Fibroblast of lung (primary cell): Measurements from ENCODE around the gene U2AF1L4. TPM values are rescaled to one million over a fixed set of nuclear protein-coding genes. Genes with fewer than 3 reads are reported as not detected.
A peak's percentile ranks its signal among the peaks of the same experiment; 100 is the strongest.

ENCODE experiments used
- DNase-seq, 2 donors: peaks; one replicate each; pipeline versions ENCODE4 v3.0.0 to v3.0.0-alpha.2; 2010; ENCODE audit warnings: low read depth in 2 of 2
- H2AFZ ChIP-seq: 2 replicates; pipeline ENCODE4 v1.5.1; 2012; ENCODE audit warnings: low read length, control low read depth, inconsistent platforms
- H3K27ac ChIP-seq: 2 replicates; pipeline ENCODE4 v1.5.1; 2011; ENCODE audit warnings: low read length, control low read depth; ENCODE audit not compliant: insufficient read depth
- H3K27me3 ChIP-seq: 2 replicates; pipeline ENCODE4 v1.5.1; 2011; ENCODE audit warnings: mild to moderate bottlenecking, low read length; ENCODE audit not compliant: control insufficient read depth, insufficient read depth
- H3K36me3 ChIP-seq: 2 replicates; pipeline ENCODE4 v1.5.1; 2011; ENCODE audit warnings: low read length; ENCODE audit not compliant: control insufficient read depth, insufficient read depth
- H3K4me1 ChIP-seq: 2 replicates; pipeline ENCODE4 v1.5.1; 2011; ENCODE audit warnings: low read length; ENCODE audit not compliant: control insufficient read depth, insufficient read depth; ENCODE audit errors: extremely low read depth
- H3K4me2 ChIP-seq: 2 replicates; pipeline ENCODE4 v1.5.1; 2011; ENCODE audit warnings: low read length, control low read depth; ENCODE audit not compliant: insufficient read depth; ENCODE audit errors: extremely low read depth
- H3K4me3 ChIP-seq, 4 experiments: fragments of 200-600 bp in 1 of 4; sonication (generic) in 1 of 4; replicated peaks in 1 of 4; 2 replicates each; pipeline ENCODE4 v1.5.1; 2011 to 2016; ENCODE audit warnings: low read length in 4 of 4, low read depth in 3 of 4, mild to moderate bottlenecking in 3 of 4, control low read depth in 2 of 4, inconsistent platforms in 1 of 4, mixed read lengths in 1 of 4; ENCODE audit not compliant: insufficient read depth in 1 of 4; ENCODE audit errors: control extremely low read depth in 1 of 4
- H3K79me2 ChIP-seq: 2 replicates; pipeline ENCODE4 v1.5.1; 2012; ENCODE audit warnings: mild to moderate bottlenecking, low read length, inconsistent platforms; ENCODE audit not compliant: control insufficient read depth, insufficient read depth
- H3K9ac ChIP-seq: 2 replicates; pipeline ENCODE4 v1.5.1; 2011; ENCODE audit warnings: mild to moderate bottlenecking, low read length, control low read depth; ENCODE audit not compliant: insufficient read depth
- H3K9me3 ChIP-seq: 2 replicates; pipeline ENCODE4 v1.5.1; 2012; ENCODE audit warnings: low read depth, low read length; ENCODE audit not compliant: control insufficient read depth, insufficient read depth
- H4K20me1 ChIP-seq: 2 replicates; pipeline ENCODE4 v1.5.1; 2011; ENCODE audit warnings: low read length; ENCODE audit not compliant: control insufficient read depth, insufficient read depth; ENCODE audit errors: extremely low read depth
- EZH2 ChIP-seq: IDR thresholded peaks from 2 replicates; pipeline ENCODE4 v1.5.1; 2012; ENCODE audit warnings: low read length, control low read depth, mild to moderate bottlenecking; ENCODE audit errors: missing control alignments
- polyA plus RNA-seq, 2 donors: library from polyadenylated mRNA; depleted of rRNA in 1 of 2; stranded (reverse) in 1 of 2; unstranded in 1 of 2; fragments of >200 nt; gene quantifications; 2 replicates each; pipeline ENCODE4 v1.2.1, GENCODE V29; 2011 to 2012; ENCODE audit warnings: missing spikeins in 1 of 2
- total RNA-seq: library from RNA; depleted of rRNA; stranded (reverse); fragments of >200 nt; gene quantifications from 2 replicates; pipeline ENCODE4 v1.2.1, GENCODE V29; 2014
- TF ChIP-seq, protein P1 (sequence below), 2 donors: IDR thresholded peaks in 1 of 2; conservative IDR thresholded peaks in 1 of 2; 1 replicate in 1 of 2; 2 replicates in 1 of 2; pipeline ENCODE4 v1.5.1; 2011 to 2012; ENCODE audit warnings: low read length in 2 of 2, control low read depth in 1 of 2, inconsistent platforms in 1 of 2, low read depth in 1 of 2, mild to moderate bottlenecking in 1 of 2

Gene U2AF1L4
- total and polyA plus RNA-seq, 2 donors (not counting 1 experiment from before 2014, with no cell fraction given), result 9.1 to 11.9 TPM

DNA sequence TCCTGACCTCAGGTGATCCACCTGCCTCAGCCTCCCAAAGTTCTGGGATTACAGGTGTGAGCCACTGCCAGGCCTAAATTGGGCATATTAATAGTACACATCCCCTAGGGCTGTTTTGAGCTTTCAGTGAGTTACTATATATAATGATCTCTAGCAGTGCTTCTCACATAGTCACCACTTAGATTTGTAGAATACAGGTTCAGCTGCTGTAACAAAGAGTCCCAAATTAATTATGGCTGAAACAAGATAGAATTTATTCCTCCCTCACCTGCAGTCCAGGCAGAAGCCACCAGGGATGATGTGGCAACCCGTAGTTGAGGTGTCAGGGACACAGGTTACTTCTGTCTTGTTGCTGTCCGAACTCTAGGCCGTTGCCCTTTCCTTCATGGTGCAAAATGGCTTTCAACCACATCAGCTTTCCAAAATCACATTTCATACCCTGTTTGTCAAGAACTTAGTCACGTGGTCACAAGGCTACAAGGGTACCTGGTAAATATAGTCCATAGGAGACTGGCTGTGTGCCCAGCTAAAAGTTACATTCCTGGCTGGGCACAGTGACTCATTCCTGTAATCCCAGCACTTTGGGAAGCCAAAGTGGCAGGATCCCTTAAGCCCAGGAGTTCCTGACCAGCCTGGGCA lies 15.6 kb upstream of the U2AF1L4 start:
- DNase-seq, result no peak
- no peak overlapping the region for H3K4me2 ChIP-seq

GRCh38 chr19:35759697-35760096 lies 14.5 kb upstream of the U2AF1L4 start:
- Histone ChIP-seq H3K9ac (no peak overlapping the region), H3K27me3 (no peaks in the 10 kb centered on the region), H3K4me2 (no peak overlapping the region), H3K9me3 (no peaks in the 10 kb centered on the region), H3K4me1 (peaks cover 17% of the 10 kb centered on the region), H3K36me3 (peaks cover 17% of the 10 kb centered on the region), H3K27ac (peak overlapping the region; percentile 8), H3K4me3 (peak overlapping the region in 1 of 4 experiments; percentile 98), H2AFZ (no peak overlapping the region), H3K79me2 (peaks cover 23% of the 10 kb centered on the region), H4K20me1 (no peaks in the 10 kb centered on the region)
- TF ChIP-seq EZH2, result no peak
- TF ChIP-seq, protein P1, sequence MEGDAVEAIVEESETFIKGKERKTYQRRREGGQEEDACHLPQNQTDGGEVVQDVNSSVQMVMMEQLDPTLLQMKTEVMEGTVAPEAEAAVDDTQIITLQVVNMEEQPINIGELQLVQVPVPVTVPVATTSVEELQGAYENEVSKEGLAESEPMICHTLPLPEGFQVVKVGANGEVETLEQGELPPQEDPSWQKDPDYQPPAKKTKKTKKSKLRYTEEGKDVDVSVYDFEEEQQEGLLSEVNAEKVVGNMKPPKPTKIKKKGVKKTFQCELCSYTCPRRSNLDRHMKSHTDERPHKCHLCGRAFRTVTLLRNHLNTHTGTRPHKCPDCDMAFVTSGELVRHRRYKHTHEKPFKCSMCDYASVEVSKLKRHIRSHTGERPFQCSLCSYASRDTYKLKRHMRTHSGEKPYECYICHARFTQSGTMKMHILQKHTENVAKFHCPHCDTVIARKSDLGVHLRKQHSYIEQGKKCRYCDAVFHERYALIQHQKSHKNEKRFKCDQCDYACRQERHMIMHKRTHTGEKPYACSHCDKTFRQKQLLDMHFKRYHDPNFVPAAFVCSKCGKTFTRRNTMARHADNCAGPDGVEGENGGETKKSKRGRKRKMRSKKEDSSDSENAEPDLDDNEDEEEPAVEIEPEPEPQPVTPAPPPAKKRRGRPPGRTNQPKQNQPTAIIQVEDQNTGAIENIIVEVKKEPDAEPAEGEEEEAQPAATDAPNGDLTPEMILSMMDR (conservative IDR thresholded peaks at IDR 0.05 in 1 of 2, IDR thresholded peaks at IDR 0.05 in 1 of 2; ENCODE audit: low read depth in 1 of 2, low read length in 2 of 2), result no peak
- DNase-seq, result no peak

More for the DNA sequence above, 15.6 kb upstream of the U2AF1L4 start:
- Histone ChIP-seq H3K9me3 (no peaks in the 10 kb centered on the region), H3K4me3 (no peak overlapping the region), H3K36me3 (peaks cover 21% of the 10 kb centered on the region), H4K20me1 (no peaks in the 10 kb centered on the region), H3K9ac (no peak overlapping the region), H3K27me3 (no peaks in the 10 kb centered on the region), H2AFZ (no peak overlapping the region), H3K27ac (no peak overlapping the region), H3K79me2 (peaks cover 22% of the 10 kb centered on the region), H3K4me1 (peaks cover 12% of the 10 kb centered on the region)
- no peak for TF ChIP-seq EZH2
- TF ChIP-seq, protein P1 (conservative IDR thresholded peaks at IDR 0.05 in 1 of 2, IDR thresholded peaks at IDR 0.05 in 1 of 2; ENCODE audit: low read depth in 1 of 2, low read length in 2 of 2), result no peak

- H3K4me1 ChIP-seq, result peaks cover 17% of the 10 kb centered on the region
- peaks cover 23% of the 10 kb centered on the region for H3K36me3 ChIP-seq
- no peaks in the 10 kb centered on the region for H3K9me3 ChIP-seq
- peak within 1 kb of the TSS; percentile 76 for H3K4me2 ChIP-seq
- H4K20me1 ChIP-seq, result no peaks in the 10 kb centered on the region
- peak within 1 kb of the TSS; percentile 73 for H2AFZ ChIP-seq
- peaks cover 23% of the 10 kb centered on the region for H3K79me2 ChIP-seq
- H3K4me3 ChIP-seq, result peak within 1 kb of the TSS; percentile 85 to 98 (median 86)
- H3K27me3 ChIP-seq, result no peaks in the 10 kb centered on the region
- peak within 1 kb of the TSS; percentile 99 for H3K27ac ChIP-seq
- H3K9ac ChIP-seq, result peak within 1 kb of the TSS; percentile 94
- DNase-seq, result peak; percentile 100
- no peak for TF ChIP-seq EZH2
- TF ChIP-seq, protein P1 (conservative IDR thresholded peaks at IDR 0.05 in 1 of 2, IDR thresholded peaks at IDR 0.05 in 1 of 2; ENCODE audit: low read depth in 1 of 2, low read length in 2 of 2), result no peak
Observed at GRCh38 chr19:35757749-35758608, 12.8 kb upstream of the U2AF1L4 start, which contains the start of gene PROSER3. Gene PROSER3 (plus strand): TSS chr19:35758176. CDS start chr19:35758216, 40 bp downstream.
